Adrenal gland (tissue), 12 donors: ENCODE measurements around the gene DMXL1. TPM values are rescaled to one million over a fixed set of nuclear protein-coding genes. Genes with fewer than 3 reads are reported as not detected.
"Not testable (repeated sequence)": the region's sequence is repeated elsewhere in the genome, so short reads cannot be mapped to it uniquely, and the experiment has no call there.

Experiments
- DNase-seq, 7 donors: peaks; one replicate each; pipeline ENCODE4 v3.0.0-alpha.2; 2019 to 2020
- H3K27ac ChIP-seq, 5 donors: fragments of 200-600 bp; sonication (generic) in 4 of 5; 1 replicate in 3 of 5; 2 replicates in 2 of 5; pipeline versions ENCODE4 v1.5.1 to v1.8.0; 2016 to 2020; ENCODE audit warnings: mild to moderate bottlenecking in 1 of 5
- H3K27me3 ChIP-seq: fragments of 200-600 bp; 2 replicates; pipeline ENCODE4 v1.8.0; 2021
- H3K36me3 ChIP-seq, 2 donors: fragments of 200-600 bp; replicated peaks in 1 of 2; 1 replicate in 1 of 2; 2 replicates in 1 of 2; pipeline versions ENCODE4 v1.5.1 to v1.8.0; 2018 to 2022
- H3K4me1 ChIP-seq, 2 donors: fragments of 200-600 bp; replicated peaks in 1 of 2; 1 replicate in 1 of 2; 2 replicates in 1 of 2; pipeline versions ENCODE4 v1.5.1 to v1.8.0; 2018 to 2021
- H3K4me3 ChIP-seq, 4 donors: fragments of 200-600 bp; sonication (generic) in 3 of 4; one replicate each; pipeline ENCODE4 v1.5.1; 2016 to 2018
- H3K9me3 ChIP-seq, 3 donors: fragments of 200-600 bp; sonication (generic) in 1 of 3; replicated peaks in 1 of 3; 1 replicate in 2 of 3; 2 replicates in 1 of 3; pipeline versions ENCODE4 v1.5.1 to v1.8.0; 2016 to 2021
- POLR2A ChIP-seq, 2 donors: fragments of 450-650 bp; IDR thresholded peaks; one replicate each; pipeline ENCODE4 v1.6.1; 2017; ENCODE audit warnings: antibody characterized with exemption in 2 of 2, mild to moderate bottlenecking in 2 of 2, moderate library complexity in 1 of 2
- WGBS, 4 donors: extraction: QIAGEN DNeasy Blood & Tissue Kit in 2 of 4; methylation state at CpG; one replicate each; pipeline versions ENCODE4 v1.1.5 to v1.1.7; 2013 to 2017; 5-methylcytosine and 5-hydroxymethylcytosine counted together
- intact Hi-C, 2 donors: fragments of 100-400 bp; cut with DNase I; formaldehyde crosslinking; loops; one replicate each; pipeline versions ENCODE4 v1.14.1 to v1.15.0; 2022 to 2023
- polyA plus RNA-seq, 3 donors: library from polyadenylated mRNA; stranded (reverse); fragments of 200-250 nt in 2 of 3; fragments of 350-450 nt in 1 of 3; fragmentation: Illumina TruSeq in 1 of 3; extraction: RNeasy Lipid Tissue Mini Kit (QIAGEN cat#74804) in 1 of 3; gene quantifications; one replicate each; pipeline ENCODE4 v1.2.3, GENCODE V29; 2013 to 2014
- total RNA-seq, 9 donors: library from RNA; depleted of rRNA in 4 of 9; stranded (reverse); fragments of >200 nt in 4 of 9; fragments of 120-200 nt in 1 of 9; fragmentation: NEBNext Ultra II Directional in 1 of 9; extraction: Animal tissue kit (Norgen Biotek cat#: 25700) in 1 of 9; gene quantifications; one replicate each; pipeline versions ENCODE4 v1.1.0 to v1.2.4, GENCODE V29; 2013 to 2023
- TF ChIP-seq, protein P1 (sequence below), 6 experiments: fragments of 450-650 bp in 4 of 6; fragments of 200-600 bp in 2 of 6; sonication (generic) in 1 of 6; IDR thresholded peaks; 1 replicate in 5 of 6; 2 replicates in 1 of 6; pipeline versions ENCODE4 v1.5.1 to v1.8.0; 2016 to 2021; ENCODE audit warnings: antibody characterized with exemption in 6 of 6, mild to moderate bottlenecking in 2 of 6, moderate library complexity in 1 of 6
- donor health status: healthy with polysubstance abuse.
- donor health status: Bipolar disorder and iron deficiency.
- donor health status: DM: yes; HTN: yes; CAD: no.
- donor health status: DM: no; HTN: no; CAD: no.
- donor health status: DM: no; HTN: no; CAD: no.
- donor health status: DM: yes; HTN: yes; CAD: no.

DMXL1 gene
- total and polyA plus RNA-seq, 12 donors, result 15.1 to 91.1 (median 41.2) TPM

DNA sequence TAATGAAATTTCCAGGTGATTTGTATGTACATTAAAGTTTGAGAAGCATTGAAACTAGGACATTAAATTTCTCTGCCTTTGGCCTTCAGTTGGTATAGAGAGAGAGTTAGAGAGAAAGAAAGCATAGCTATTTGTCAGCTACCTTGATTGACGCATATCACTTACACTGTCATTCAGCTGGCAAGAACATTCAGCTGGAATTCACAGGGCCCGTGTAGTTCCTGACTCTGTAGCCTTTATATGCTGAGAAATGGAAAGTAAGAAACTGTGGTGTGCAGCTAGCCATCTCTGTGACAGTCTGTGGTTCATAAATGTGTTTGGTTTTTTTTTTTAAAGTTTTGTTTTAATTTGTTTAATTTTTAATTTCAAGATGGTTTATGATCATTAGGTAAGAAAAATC, 58.9 kb downstream of the DMXL1 start:
- Histone ChIP-seq H3K4me3 (no peak overlapping the region), H3K27me3 (no peaks in the 10 kb centered on the region), H3K27ac (no peak overlapping the region), H3K9me3 (no peaks in the 10 kb centered on the region), H3K4me1 (no peaks in the 10 kb centered on the region), H3K36me3 (peaks cover 0 to 18% of the 10 kb centered on the region in 2 donors)
- intact Hi-C loops, result no loop called here
- TF ChIP-seq, protein P1, sequence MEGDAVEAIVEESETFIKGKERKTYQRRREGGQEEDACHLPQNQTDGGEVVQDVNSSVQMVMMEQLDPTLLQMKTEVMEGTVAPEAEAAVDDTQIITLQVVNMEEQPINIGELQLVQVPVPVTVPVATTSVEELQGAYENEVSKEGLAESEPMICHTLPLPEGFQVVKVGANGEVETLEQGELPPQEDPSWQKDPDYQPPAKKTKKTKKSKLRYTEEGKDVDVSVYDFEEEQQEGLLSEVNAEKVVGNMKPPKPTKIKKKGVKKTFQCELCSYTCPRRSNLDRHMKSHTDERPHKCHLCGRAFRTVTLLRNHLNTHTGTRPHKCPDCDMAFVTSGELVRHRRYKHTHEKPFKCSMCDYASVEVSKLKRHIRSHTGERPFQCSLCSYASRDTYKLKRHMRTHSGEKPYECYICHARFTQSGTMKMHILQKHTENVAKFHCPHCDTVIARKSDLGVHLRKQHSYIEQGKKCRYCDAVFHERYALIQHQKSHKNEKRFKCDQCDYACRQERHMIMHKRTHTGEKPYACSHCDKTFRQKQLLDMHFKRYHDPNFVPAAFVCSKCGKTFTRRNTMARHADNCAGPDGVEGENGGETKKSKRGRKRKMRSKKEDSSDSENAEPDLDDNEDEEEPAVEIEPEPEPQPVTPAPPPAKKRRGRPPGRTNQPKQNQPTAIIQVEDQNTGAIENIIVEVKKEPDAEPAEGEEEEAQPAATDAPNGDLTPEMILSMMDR (IDR thresholded peaks at IDR 0.05), result no peak
- TF ChIP-seq POLR2A (IDR thresholded peaks at IDR 0.05), result no peak
- WGBS, 4 donors, result 65 to 98% (median 85%) methylated on average over 2 of the region's 2 CpGs
- DNase-seq, result no peak

DNA sequence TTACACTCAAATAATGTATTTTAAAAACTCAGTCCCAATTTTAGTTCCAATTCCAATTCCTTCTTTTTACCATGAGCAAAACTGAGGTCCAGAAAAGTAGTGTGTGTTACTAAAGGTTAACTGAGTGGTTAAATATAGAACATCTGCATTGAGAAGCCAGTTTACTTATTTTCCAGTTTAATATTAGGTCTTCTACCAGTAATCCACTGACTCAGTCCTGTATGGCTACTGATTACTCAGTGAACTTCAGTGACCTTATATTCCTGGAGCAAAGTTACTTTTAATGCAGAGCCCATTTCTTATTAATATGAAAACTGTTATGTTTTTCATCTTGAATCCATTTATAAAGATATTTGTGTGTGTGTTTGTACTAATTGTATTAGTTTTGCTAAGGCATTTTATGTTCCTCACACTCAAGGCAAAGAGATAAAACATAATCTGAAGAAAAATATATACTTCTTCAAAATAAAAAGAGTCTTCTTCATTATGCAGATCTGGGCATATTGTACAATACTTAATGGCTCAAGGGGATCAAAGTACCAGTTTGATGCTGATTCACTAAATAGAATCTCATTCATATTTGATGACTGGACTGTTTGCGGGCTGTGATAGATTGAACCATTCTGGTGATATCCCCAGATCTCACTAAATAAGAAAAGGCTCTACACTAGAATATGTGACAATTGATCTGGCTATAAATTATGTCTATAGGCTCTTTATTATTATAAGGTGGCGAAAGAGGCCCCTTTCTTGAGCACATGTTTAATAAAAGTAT, 60.8 kb downstream of the DMXL1 start:
- Histone ChIP-seq H3K27me3 (no peaks in the 10 kb centered on the region), H3K27ac (no peak overlapping the region), H3K4me3 (no peak overlapping the region), H3K9me3 (no peaks in the 10 kb centered on the region), H3K36me3 (peaks cover 0 to 18% of the 10 kb centered on the region in 2 donors), H3K4me1 (no peaks in the 10 kb centered on the region)
- TF ChIP-seq, protein P1 (IDR thresholded peaks at IDR 0.05), result no peak
- TF ChIP-seq POLR2A (IDR thresholded peaks at IDR 0.05), result no peak
- 94 to 100% (median 99%) methylated on average over 2 of the region's 2 CpGs for WGBS, 4 donors
- no peak for DNase-seq
- intact Hi-C loops, result no loop called here

DNA sequence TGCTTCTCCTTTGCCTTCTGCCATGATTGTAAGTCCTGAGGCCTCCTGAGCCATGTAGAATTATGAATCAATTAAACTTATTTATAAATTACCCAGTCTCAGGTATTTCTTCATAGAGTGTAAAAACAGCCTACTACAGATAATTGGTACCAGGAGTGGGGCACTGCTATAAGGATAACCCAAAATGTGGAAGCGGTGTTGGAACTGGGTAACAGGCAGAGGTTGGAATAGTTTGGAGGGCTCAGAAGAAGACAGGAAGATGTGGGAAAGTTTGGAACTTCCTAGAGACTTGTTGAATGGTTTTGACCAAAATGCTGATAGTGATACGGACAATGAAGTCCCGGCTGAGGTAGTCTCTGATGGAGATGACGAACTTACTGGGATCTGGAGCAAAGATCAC, 64.9 kb downstream of the DMXL1 start:
- H3K36me3 ChIP-seq, H3K4me3 ChIP-seq, intact Hi-C loops, H3K9me3 ChIP-seq, H3K4me1 ChIP-seq, H3K27me3 ChIP-seq, H3K27ac ChIP-seq, DNase-seq: not testable (repeated sequence)
- WGBS, 4 donors, result 95 to 100% (median 98%) methylated on average over 4 of the region's 4 CpGs

DNA sequence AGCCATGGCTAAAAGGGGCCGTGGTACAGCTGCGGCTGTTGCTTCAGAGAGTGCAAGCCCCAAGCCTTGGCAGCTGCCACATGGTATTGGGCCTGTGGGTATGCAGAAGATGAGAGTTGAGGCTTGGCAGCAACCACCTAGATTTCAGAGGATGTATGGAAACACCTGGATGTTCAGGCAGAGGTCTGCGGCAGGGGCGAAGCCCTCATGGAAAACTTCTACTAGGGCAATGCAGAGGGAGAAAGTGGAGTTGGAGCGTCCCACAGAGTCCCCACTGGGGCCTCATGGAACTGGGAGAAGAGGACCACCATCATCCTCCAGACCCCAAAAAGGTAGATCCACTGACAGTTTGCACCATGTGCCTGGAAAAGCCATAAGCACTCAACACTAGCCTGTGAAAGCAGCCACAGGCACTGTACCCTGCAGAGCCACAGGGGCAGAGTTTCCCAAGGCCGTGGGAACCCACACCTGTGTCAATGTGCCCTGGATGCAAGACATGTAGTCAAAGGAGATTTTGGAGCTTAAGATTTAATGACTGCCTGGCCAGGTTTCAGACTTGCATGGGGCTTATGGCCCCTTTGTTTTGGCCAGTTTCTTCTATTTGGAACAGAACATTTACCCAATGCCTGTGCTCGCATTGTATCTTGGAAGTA, 65.9 kb downstream of the DMXL1 start:
- H3K9me3 ChIP-seq, result no peaks in the 10 kb centered on the region
- no peaks in the 10 kb centered on the region for H3K4me1 ChIP-seq
- no peak overlapping the region for H3K4me3 ChIP-seq
- H3K36me3 ChIP-seq, result peaks cover 0 to 7% of the 10 kb centered on the region in 2 donors
- TF ChIP-seq, protein P1 (IDR thresholded peaks at IDR 0.05), result no peak
- no peak for TF ChIP-seq POLR2A (IDR thresholded peaks at IDR 0.05)
- no peaks in the 10 kb centered on the region for H3K27me3 ChIP-seq
- intact Hi-C loops, result no loop called here
- no peak overlapping the region for H3K27ac ChIP-seq
- 94 to 100% (median 99%) methylated on average over 3 to 7 of the region's 7 CpGs for WGBS, 4 donors
- DNase-seq, result no peak
